22Rv1 (cell line): Measurements from ENCODE around the gene KCNE3.

Experiments used
- CTCF ChIP-seq: fragments of 450-650 bp; IDR thresholded peaks from 2 replicates; pipeline ENCODE4 v1.5.1; 2017; ENCODE audit warnings: mild to moderate bottlenecking
- ZFX ChIP-seq: fragments of 450-650 bp; IDR thresholded peaks from 2 replicates; pipeline ENCODE4 v1.6.1; 2017; ENCODE audit warnings: antibody characterized with exemption, borderline replicate concordance

- TF ChIP-seq CTCF (no peak), ZFX (no peak)
Measured at GRCh38 chr11:74450318-74450717, 17.0 kb downstream of the KCNE3 start.
